CD4-positive, alpha-beta T cell treated with Interleukin-12 subunit alpha and Interleukin-12 subunit beta, for 1 hour (primary cell): ENCODE data around the gene ADAM11.

ENCODE experiments used
- DNase-seq: peaks from one replicate; pipeline ENCODE4 v3.0.0-alpha.2; 2020

Gene ADAM11

DNA sequence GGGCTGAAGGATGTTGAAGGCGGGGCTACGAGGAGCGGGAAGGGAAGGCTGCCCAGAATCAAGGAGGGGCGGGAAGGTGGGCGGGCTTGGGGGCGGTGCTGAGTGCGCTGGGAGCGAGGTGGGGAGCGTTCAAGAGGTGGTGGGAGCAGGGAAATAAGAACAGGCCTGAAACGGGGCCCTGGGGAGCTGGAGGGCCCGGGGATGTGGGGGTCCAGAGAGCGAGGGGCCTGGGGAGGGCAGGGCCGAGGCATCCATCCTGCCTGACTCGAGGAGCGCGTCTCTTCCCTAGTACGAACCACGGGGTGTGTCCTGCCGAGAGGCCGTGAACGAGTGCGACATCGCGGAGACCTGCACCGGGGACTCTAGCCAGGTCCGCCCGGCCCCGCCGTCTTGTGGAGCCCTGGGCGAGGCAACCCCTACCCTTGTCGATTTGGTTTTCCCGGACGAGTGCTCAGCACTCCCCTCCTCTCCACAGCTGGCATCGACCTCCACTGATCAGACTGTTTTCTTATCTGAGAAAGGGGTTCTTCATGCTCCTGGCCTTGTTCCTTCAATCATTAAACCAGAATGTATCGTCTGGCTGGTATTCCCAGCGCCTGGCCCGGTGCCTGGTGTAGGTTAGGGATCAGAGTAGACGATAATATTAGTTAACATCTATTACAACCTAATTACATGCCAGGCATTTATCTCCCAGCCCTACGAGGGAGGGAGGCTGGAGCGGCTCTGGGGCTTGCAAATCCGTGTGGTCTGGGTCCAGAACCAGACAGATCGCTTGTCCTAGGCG, 17.2 kb downstream of the ADAM11 start:
- no peak for DNase-seq

DNA sequence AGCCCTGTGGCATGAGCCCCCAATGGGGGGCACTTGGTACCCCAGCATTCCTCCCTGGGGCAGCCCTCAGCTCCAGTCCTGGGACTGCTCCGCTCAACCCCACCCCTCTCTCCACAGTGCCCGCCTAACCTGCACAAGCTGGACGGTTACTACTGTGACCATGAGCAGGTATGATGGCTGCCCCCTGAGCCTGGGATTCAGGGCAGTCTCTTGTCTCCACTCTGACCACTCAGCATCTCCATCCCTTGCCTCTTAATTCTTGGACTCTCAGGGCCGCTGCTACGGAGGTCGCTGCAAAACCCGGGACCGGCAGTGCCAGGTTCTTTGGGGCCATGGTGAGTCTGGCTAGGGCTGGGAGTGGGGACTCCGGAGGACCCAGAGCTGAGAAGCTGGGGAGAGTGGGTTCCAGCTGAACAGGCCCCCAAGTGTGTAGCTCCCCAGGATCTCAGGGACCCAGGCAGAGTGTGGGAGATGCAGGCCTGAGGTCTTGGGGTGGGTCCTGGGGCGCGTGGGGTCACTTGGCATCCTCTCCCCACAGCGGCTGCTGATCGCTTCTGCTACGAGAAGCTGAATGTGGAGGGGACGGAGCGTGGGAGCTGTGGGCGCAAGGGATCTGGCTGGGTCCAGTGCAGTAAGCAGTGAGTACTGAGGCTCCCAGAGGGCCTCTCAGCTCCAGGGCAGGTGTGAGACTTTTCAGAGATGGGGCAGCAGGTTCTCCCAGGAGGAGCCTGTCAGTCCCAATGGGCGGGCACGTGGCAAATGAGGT, 18.0 kb downstream of the ADAM11 start:
- DNase-seq = no peak

DNA sequence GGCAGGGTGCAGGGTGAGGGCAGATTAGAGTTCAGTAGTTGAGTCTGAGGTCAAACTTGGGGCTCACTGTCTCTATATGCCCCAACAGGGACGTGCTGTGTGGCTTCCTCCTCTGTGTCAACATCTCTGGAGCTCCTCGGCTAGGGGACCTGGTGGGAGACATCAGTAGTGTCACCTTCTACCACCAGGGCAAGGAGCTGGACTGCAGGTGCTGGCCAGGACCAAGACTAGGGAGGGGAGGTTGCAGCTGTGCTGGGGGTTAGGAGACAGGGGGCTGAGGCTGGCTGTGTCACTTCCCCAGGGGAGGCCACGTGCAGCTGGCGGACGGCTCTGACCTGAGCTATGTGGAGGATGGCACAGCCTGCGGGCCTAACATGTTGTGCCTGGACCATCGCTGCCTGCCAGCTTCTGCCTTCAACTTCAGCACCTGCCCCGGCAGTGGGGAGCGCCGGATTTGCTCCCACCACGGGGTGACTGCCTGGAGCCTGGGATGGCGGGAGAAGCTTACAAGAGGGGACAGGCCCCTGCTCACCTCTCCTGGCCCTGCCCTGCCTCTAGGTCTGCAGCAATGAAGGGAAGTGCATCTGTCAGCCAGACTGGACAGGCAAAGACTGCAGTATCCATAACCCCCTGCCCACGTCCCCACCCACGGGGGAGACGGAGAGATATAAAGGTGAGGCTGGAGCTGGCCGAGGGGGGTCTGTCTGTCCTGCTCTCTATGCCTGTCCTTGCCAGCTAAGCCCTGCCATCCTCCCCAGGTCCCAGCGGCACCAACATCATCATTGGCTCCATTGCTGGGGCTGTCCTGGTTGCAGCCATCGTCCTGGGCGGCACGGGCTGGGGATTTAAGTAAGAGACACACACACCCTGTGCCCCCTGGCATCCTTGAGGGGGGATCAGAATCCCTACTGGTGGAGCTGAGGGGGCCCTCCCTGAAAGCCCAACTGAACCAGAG, 18.9 kb downstream of the ADAM11 start:
- DNase-seq = no peak

DNA sequence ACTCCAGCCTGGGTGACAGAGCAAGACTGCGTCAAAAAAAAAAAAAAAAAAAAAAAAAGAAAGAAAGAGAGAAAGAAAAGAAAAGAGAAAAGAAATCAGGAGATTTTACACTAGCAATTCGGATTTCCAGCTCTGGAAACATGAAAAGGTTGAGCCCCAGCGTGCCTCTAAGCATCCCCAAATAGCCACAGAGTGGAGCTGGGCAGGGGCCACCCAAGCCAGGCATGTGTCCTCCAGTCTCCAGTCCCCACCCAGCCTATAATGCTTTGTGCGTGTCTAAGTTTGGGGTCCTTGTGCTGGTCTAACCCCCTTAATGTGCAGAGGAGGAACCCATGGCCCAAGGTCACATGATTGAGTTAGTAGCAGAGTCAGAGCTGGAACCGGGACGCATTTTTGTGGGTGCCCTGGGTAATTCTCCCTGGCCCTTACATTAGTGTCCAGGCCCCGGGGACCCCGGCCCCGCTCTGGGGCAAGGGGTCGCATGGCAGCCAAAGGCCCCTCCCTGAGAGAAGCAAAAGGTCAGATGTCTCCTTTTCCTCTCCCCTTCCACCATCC, 19.9 kb downstream of the ADAM11 start:
- DNase-seq = no peak

DNA sequence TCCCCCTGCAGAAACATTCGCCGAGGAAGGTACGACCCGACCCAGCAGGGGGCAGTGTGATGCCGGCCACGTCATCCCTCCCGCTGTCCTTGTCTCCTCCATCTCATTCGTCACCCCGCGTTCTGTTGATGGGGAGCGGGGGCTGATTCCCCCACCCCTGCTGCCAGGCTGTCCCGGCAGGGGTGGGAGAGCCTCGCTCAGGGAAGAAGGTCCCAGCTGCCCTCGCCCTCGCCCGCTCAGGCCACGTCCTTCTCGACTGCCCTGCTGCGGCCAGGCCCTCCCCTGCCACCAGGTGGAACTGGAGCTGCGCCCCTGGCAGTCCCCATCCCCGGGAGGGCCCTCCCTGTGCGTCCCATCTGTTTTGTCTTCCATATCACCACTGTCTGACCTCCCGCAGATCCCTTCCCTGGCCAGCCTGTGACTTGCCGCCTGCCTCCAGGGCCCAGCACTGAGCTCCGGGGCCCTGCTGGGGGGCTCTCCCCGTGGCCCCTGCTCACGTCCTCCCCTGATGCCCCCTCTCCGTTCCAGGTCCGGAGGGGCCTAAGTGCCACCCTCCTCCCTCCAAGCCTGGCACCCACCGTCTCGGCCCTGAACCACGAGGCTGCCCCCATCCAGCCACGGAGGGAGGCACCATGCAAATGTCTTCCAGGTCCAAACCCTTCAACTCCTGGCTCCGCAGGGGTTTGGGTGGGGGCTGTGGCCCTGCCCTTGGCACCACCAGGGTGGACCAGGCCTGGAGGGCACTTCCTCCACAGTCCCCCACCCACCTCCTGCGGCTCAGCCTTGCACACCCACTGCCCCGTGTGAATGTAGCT, 20.6 kb downstream of the ADAM11 start:
- peak; percentile 85 for DNase-seq

DNA sequence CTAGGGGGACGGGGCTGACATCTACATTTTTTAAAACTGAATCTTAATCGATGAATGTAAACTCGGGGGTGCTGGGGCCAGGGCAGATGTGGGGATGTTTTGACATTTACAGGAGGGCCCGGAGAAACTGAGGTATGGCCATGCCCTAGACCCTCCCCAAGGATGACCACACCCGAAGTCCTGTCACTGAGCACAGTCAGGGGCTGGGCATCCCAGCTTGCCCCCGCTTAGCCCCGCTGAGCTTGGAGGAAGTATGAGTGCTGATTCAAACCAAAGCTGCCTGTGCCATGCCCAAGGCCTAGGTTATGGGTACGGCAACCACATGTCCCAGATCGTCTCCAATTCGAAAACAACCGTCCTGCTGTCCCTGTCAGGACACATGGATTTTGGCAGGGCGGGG, 21.4 kb downstream of the ADAM11 start:
- DNase-seq = no peak

DNA sequence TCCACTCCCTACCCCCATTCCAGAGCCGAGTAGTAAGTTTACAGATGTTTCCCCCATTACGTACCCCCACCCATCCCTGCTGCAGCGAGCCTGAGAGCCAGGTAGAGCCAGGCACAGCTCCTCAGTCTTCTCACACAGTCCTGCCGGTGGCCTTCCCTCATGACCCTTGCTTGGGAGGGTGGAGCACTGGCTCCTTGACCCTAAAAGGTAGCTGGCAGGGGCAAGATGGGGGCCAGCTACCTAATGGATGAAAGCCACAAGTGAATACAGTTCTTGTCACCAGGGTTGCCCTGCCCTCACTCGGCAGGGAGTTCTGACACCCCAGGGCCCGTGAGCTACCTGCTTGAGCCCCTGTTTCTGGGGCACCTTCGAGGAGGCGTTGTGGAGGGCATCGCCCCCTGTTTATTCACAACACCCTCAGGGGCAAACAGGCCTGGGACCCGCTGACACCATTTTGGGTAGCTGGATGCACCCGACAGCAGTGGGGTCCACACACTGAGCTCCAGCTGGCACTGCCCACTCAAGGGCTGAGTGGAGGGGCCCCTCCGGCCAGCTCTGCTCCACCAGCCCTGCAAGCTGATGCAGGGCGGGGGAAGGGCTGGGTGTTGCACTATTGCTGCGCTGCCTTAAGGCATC, 22.2 kb downstream of the ADAM11 start:
- DNase-seq = no peak

DNA sequence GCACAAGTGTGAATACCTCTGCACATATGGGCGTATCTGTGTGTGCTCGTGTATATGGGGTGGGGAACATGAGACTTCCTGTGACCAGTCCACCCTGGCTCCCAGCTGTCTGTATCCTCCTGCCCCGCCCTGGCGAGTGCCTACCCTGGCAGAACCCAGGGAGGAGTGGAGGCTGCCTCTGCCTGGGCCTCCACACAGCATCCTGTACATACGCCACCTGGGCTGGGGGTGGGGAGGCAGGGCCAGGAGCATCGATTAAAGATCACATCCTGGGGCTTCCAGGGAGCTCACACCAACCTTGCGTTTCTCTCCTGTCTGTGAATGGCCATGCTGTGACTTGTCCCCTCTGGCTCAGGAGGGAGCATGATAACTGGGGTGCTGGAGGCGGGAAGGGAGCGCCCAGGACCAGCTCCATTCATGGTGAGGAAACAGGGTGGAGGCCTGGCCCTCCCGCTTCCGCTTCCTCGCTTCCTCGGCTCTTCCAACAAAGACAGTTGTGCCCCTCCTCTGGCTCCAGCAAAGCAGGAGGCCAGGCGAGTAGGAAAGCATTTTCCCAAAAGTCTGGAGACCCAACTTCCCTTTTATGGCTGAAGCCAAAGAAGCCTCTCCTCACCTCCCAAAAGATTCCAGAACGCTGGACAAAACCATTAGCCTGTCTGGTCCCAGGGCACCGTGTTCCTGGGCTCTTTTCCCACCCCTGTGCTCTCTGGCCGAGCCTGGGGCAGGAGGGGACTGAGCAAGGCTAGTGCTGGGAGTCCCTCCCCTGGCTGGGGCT, 22.9 kb downstream of the ADAM11 start:
- no peak for DNase-seq

DNA sequence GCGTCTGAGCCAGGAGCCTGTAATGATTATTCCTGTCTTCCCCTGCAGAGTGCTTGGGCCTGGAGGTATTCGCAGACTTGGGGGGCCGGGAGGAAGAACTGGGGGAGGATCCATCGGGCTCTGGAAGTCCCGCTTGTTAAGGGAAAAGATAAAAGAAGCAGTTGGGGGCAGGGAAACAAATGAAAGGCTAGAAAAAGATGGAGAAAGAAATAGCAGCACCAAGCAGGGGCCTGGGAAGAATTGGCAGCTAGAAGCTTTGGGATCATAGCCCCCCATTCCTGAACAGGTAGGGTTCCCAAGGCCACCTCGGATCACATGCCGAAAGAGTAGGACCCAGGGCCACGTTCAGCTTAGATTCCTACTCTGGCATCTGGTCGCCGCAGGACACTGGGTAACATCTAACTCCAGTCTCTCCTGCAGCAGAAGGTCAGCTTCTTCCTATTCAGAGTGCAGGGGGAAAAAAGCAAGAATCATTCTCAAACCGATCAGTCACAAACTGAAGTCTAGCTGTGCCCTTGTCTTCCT, 23.6 kb downstream of the ADAM11 start:
- DNase-seq = no peak

DNA sequence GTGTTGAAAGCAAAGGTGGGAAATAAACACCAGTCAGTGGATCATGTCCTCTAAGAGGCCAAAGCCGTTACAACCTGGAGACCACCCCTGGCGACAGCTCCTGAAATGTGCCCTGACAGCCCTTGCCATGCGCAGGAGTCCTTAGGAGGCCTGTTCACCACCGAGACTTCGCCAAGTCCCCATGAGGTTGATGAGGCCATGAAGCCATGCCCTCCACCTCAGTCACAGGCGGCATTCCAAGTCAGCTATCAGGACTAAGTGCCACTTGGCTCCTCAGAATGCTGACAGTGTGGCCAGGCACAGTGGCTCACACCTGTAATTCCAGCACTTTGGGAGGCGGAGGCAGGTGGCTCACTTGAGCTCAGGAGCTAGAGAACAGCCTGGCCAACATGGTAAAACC, 27.1 kb downstream of the ADAM11 start:
- DNase-seq = no peak

DNA sequence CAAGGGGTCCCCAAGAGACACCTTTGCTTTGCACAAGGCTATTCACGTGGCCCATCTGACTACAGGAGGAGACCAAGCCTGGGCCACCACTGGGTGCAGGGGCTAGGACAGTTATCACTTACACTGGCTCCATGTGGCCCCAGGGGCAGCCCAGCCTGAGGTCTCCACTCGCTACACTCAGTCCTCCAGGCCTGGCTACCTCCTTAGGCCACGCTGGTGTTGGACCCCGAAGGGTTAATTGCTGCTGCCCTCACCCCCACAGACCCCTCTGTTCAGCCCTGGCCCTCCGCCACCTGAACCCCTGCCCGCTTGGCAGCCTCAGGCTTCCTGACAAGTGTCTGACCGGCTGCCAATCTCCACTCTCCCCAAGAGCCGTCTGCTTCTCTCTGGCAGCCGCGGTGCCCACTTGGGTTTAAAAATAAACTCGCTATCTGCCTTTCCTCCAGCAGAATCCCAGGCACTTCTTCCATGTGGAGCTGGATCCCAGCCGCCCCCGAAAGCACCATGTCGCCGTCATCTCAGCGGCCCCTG, 27.8 kb downstream of the ADAM11 start:
- no peak for DNase-seq

DNA sequence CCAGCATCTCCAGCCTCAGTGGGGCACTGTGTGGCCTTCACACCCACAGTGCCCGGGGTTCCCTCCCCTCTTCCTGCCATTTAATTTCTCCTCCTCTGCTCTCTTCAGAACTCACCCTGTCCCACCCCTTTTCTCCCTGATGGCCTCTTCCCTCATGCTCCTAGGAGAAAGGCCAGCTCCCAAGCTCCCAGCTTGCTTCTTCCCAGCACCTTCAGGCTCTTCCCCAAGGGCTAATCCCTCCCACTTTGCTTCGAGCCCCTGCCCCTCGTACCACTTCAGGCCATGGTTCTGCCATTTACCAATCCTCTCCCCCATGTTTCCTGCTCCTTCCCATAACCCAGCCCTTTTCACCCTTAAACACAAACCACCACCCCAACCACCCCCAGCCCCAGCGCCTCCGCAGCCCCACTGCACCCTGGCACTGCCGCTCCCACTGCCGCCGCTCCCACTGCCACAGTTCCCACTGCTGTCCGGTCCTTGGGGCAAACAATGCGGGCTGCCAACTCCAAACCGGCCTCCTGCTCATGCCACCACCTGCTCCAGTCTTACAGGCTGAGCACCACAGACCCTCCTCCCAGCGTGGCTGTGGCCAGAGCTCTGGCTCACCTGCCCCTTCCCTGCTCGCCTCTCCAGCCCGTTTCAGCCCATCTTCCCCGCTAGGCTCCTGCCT, 28.6 kb downstream of the ADAM11 start:
- no peak for DNase-seq

DNA sequence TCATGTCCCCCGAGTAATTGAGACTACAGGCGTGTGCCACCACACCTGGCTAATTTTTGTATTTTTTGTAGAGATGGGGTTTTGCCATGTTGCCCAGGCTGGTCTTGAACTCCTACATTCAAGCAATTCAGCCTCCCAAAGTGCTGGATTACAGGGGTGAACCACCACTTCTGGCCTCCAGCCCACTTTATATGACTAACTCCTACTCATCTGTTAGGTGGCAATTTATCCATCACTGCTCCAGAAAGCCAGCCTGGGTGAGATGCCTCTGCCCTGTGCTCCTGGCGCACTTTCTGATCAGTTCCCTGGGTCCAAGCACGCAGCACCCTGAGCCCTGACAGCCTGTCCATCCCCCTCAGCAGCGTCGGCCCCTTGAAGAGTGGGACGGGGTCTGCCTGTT, 29.4 kb downstream of the ADAM11 start:
- no peak for DNase-seq

DNA sequence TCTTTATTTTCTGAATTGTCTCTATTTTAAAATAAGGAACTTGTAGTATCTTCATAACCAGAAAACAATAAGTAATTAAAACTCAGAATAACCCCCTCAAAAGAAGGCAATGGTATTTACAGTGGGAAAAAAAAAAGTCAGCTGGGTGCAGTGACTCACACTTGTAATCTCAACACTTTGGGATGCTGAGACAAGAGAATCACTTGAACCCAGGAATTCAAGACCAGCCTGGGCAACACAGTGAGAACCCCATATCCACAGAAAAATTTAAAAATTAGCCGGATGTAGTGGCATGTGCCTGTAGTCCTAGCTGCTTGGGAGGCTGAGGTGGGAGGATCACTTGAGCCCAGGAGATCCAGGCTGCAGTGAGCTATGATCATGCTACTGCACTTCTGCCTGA, 33.5 kb downstream of the ADAM11 start:
- no peak for DNase-seq

DNA sequence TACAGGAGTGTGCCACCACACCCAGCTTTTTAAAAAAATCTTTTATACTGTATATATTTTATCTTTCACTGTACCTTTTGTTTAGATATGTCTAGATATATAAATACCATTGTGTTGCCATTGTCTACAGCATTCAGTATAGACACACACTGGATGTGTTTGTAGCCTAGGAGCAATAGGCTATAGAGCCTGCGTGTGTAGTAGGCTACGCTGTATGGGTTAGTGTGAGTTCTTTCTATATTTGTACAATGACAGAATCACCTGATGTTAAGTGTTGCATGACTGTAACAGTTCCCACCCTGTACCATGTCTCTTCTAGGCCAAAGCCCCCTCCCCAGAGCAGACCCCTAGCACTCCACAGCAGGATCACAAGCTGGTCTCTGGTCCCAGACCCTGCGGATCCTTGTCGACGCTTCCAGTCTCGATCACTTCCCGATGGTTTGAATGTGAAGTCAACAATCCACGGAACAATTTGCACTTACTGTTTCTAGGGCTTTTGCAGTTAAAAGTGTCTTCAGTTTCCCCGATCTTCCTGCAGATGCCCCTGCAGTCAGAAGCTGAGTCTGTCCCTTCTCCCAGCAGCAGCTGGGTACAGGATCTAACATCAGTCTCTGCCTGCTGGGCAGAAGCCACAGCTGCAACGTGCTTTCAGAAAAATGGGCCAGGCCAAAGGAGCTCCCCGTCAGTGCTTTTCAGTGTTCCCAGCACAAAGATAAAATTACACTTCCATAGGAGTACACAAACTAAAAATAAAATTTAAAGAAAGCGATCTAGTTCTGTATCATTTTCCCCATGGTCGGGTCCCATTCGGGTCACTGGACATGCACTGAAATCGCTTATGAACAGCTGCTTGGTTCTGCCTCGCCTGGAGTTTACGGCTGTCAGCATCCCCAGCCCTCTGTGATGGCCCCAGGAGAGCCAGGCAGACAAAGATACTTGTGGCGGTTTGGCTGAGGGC, 35.4 kb downstream of the ADAM11 start:
- DNase-seq = no peak

DNA sequence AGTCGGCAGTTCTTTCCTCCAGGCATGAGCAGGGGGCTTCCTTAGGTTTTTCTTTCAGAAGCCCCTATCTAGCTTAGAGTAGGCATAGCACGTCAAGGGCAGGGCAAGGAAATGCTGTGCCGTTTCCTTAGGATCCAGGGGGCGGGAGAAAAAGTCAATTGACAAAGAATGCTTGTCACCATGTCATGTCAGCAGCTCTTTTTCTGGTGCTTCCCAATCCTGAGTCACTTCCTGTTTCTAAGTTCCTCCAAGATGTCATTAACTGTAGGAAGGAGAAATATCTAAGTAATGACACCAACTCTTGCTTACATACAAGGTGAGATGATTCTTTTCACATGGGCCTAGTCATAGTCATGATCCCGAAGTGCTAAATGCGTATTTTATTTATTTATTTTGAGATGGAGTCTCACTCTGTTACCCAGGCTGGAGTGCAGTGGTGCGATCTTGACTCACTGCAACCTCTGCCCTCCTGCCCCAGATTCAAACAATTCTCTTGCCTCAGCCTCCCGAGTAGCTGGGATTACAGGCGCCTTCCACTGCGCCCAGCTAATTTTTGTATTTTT, 36.1 kb downstream of the ADAM11 start:
- no peak for DNase-seq

DNA sequence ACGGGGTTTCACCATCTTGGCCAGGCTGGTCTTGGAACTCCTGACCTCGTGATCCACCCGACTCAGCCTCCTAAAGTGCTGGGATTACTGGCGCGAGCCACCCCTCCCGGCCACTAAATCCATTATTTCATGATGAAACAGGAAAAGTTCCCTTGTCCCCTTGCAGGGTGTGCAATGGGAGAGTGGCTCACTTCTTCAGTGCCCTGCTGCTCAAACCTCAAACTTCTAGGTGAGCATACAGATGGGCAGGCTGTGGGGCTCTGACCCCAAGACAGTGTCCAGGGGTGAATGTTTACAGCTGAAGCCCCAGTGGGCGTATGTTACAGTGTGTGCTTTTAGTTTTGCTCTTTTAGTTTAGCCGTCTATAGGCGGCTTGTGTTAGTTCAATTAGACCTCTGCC, 36.6 kb downstream of the ADAM11 start:
- DNase-seq = no peak

DNA sequence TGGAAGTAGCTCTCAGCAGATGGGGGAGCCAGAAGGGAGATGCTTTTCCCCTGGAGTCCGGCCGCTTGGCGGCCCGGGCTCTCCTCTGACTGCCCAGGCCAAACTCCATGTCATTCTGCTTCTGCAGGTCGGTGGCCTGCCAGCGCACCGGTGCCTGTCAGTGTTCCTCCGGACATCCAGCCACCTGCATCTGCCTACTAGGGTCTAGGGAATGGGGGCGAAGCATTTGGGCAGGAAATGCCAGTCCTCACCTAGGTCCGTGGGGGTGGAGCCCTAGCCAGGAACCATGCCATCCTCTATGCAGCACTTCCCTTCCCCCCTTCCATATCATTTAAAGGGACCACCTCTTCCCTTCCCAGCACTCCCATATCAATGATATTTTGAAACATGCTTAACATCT, 37.1 kb downstream of the ADAM11 start:
- DNase-seq = no peak
